Panc1 (cell line): ENCODE measurements around the gene OR2AK2. TPM values are rescaled to one million over a fixed set of nuclear protein-coding genes. Genes with fewer than 3 reads are reported as not detected.

Experiments
- ATAC-seq: fragments of 200-7000 bp; cut with Tn5 transposase; 2 replicates; pipeline ENCODE4 v1.9.1; 2020; ENCODE audit warnings: mild to moderate bottlenecking, moderate library complexity
- BruUV-seq: library from RNA; stranded (reverse); fragments of 400-500 nt; replicated peaks from 2 replicates; lab custom pipeline; 2021; lab: Mats Ljungman, UMichigan
- CTCF ChIA-PET: fragments of 300-600 bp; sonication (Branson Sonifier 250); formaldehyde crosslinking; loops from one replicate; lab custom pipeline; 2022; ENCODE audit warnings: antibody characterized with exemption; lab: Charles Lee
- POLR2A ChIA-PET: fragments of 300-600 bp; sonication (Branson Sonifier 250); formaldehyde crosslinking; loops from one replicate; lab custom pipeline; 2022; ENCODE audit warnings: antibody characterized with exemption; lab: Charles Lee
- DNase-seq: peaks from one replicate; pipeline ENCODE4 v3.0.0-alpha.2; 2010; ENCODE audit warnings: low read depth, low spot score
- H3K27ac ChIP-seq: 2 replicates; pipeline ENCODE4 v1.5.1; 2011; ENCODE audit warnings: mild to moderate bottlenecking, low read length, inconsistent platforms
- H3K27me3 ChIP-seq: fragments of 200-500 bp; sonication (Bioruptor generic); 2 replicates; pipeline ENCODE4 v1.6.0; 2014; ENCODE audit warnings: low read length, inconsistent platforms; ENCODE audit not compliant: control insufficient read depth, insufficient read depth
- H3K36me3 ChIP-seq: fragments of 200-500 bp; sonication (Bioruptor generic); 2 replicates; pipeline ENCODE4 v1.5.1; 2014; ENCODE audit warnings: inconsistent platforms, mild to moderate bottlenecking, low read length, moderate library complexity; ENCODE audit not compliant: control insufficient read depth, insufficient read depth
- H3K4me1 ChIP-seq: 2 replicates; pipeline ENCODE4 v1.5.1; 2011; ENCODE audit warnings: inconsistent platforms, mild to moderate bottlenecking, low read length, moderate library complexity; ENCODE audit not compliant: control insufficient read depth, insufficient read depth
- H3K4me3 ChIP-seq, 2 experiments: 2 replicates each; pipeline ENCODE4 v1.5.1; 2011 to 2012; ENCODE audit warnings: low read depth in 2 of 2, low read length in 2 of 2, mild to moderate bottlenecking in 2 of 2, inconsistent platforms in 1 of 2, moderate library complexity in 1 of 2
- H3K9me3 ChIP-seq: fragments of 200-500 bp; sonication (Bioruptor generic); 2 replicates; pipeline ENCODE4 v1.5.1; 2014; ENCODE audit warnings: low read depth, mild to moderate bottlenecking, inconsistent platforms, low read length, moderate library complexity; ENCODE audit not compliant: control insufficient read depth, insufficient read depth
- POLR2AphosphoS5 ChIP-seq: IDR thresholded peaks from 2 replicates; pipeline ENCODE4 v1.6.1; 2012; ENCODE audit warnings: mild to moderate bottlenecking, low read depth, low read length, moderate library complexity
- REST ChIP-seq, 2 experiments: IDR thresholded peaks; 2 replicates each; pipeline ENCODE4 v1.6.1; 2011 to 2012; ENCODE audit warnings: low read depth in 2 of 2, control low read depth in 1 of 2, low read length in 1 of 2, mild to moderate bottlenecking in 1 of 2, moderate library complexity in 1 of 2; ENCODE audit not compliant: insufficient read depth in 1 of 2
- SIN3A ChIP-seq: IDR thresholded peaks from 2 replicates; pipeline ENCODE4 v1.6.1; 2012; ENCODE audit warnings: low read depth, mild to moderate bottlenecking, low read length, moderate library complexity, borderline replicate concordance; ENCODE audit not compliant: insufficient read depth
- TCF7L2 ChIP-seq: IDR thresholded peaks from 2 replicates; pipeline ENCODE4 v1.6.1; 2011; ENCODE audit warnings: mild to moderate bottlenecking, low read depth, low read length, inconsistent platforms
- in situ Hi-C: cut with HindIII; loops from 2 replicates; pipeline ENCODE4 v1.10.0; 2016; ENCODE audit warnings: low sequenced_read_pairs, low pct_unique_long_range_greater_than_20kb
- intact Hi-C: fragments of 100-400 bp; cut with micrococcal nuclease; formaldehyde crosslinking; loops from one replicate; pipeline ENCODE4 v1.10.0; 2022; ENCODE audit not compliant: unreplicated experiment
- total RNA-seq: library from RNA; stranded (reverse); gene quantifications from one replicate; pipeline ENCODE4 v1.2.1, GENCODE V29; 2021; ENCODE audit not compliant: unreplicated experiment
- TF ChIP-seq, protein P1 (sequence below): fragments of 450-650 bp; IDR thresholded peaks from 2 replicates; pipeline ENCODE4 v1.5.1; 2017; ENCODE audit warnings: mild to moderate bottlenecking

Gene OR2AK2
- total RNA-seq, 1 experiment from 2014 or later = not detected

- in situ Hi-C loops (no loop called here), intact Hi-C loops (no loop called here)
- TF ChIP-seq TCF7L2 = no peak
- TF ChIP-seq, protein P1, sequence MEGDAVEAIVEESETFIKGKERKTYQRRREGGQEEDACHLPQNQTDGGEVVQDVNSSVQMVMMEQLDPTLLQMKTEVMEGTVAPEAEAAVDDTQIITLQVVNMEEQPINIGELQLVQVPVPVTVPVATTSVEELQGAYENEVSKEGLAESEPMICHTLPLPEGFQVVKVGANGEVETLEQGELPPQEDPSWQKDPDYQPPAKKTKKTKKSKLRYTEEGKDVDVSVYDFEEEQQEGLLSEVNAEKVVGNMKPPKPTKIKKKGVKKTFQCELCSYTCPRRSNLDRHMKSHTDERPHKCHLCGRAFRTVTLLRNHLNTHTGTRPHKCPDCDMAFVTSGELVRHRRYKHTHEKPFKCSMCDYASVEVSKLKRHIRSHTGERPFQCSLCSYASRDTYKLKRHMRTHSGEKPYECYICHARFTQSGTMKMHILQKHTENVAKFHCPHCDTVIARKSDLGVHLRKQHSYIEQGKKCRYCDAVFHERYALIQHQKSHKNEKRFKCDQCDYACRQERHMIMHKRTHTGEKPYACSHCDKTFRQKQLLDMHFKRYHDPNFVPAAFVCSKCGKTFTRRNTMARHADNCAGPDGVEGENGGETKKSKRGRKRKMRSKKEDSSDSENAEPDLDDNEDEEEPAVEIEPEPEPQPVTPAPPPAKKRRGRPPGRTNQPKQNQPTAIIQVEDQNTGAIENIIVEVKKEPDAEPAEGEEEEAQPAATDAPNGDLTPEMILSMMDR = no peak
- TF ChIP-seq POLR2AphosphoS5 = no peak
- TF ChIP-seq SIN3A = no peak
- no peak for TF ChIP-seq REST (IDR thresholded peaks at IDR 0.05; ENCODE audit: insufficient read depth in 1 of 2, low read depth in 2 of 2, low read length in 1 of 2)
- H3K27me3 ChIP-seq = no peaks in the 10 kb centered on the region
- no peak overlapping the region for H3K27ac ChIP-seq
- H3K4me1 ChIP-seq = no peaks in the 10 kb centered on the region
- BruUV-seq = no TSS peak
- ATAC-seq = no peak
- DNase-seq = no peak
- ChIA-PET POLR2A (no interaction called here), CTCF (no interaction called here)
- no peaks in the 10 kb centered on the region for H3K9me3 ChIP-seq
- no peaks in the 10 kb centered on the region for H3K36me3 ChIP-seq
- no peak overlapping the region for H3K4me3 ChIP-seq
Observed at GRCh38 chr1:247923941-247924340, 41.1 kb upstream of the OR2AK2 start.

DNA sequence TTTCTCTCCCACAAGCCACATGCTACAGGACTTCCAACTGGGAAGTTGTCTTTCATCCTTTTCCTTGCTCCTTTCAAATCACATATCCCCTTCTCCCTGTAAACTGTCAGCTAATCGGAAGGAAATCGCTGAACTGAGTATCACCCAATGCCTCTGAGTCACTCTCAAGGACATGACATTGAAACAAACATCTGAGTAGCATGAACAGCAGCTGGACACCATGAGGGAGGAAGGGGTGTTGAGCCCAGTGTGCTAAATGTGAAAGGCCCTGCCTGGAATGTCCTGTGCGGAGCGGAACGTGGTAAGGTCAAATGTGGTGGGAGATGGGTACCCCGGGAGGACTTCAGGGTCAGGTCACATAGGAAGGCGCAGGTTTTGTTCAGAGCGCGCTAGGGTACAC is 40.2 kb upstream of the OR2AK2 start, which contains the start of gene OR2AJ1:
Gene OR2AJ1 (plus strand): TSS at position 22 of the 400 bp plus-strand sequence. CDS start 8,880 bp downstream, outside the sequence.
- POLR2A ChIA-PET = no interaction called here
- intact Hi-C loops = no loop called here

More for the DNA sequence above, 40.2 kb upstream of the OR2AK2 start, which contains the start of gene OR2AJ1:
- no peaks in the 10 kb centered on the region for H3K9me3 ChIP-seq
- no peaks in the 10 kb centered on the region for H3K36me3 ChIP-seq
- no TSS peak for BruUV-seq
- DNase-seq (no peak), ATAC-seq (no peak)
- CTCF ChIA-PET = no interaction called here
- no peak for TF ChIP-seq REST (IDR thresholded peaks at IDR 0.05; ENCODE audit: insufficient read depth in 1 of 2, low read depth in 2 of 2, low read length in 1 of 2)
- TF ChIP-seq SIN3A = no peak
- TF ChIP-seq, protein P1 = no peak
- TF ChIP-seq TCF7L2 = no peak
- no peak for TF ChIP-seq POLR2AphosphoS5
- H3K27me3 ChIP-seq = no peaks in the 10 kb centered on the region
- H3K4me3 ChIP-seq = no peak within 1 kb of the TSS
- H3K4me1 ChIP-seq = no peaks in the 10 kb centered on the region
- in situ Hi-C loops = no loop called here
- H3K27ac ChIP-seq = no peak within 1 kb of the TSS
